Fibroblast of gingiva (primary cell): Measurements from ENCODE around the gene TAF10.

Source experiments
- DNase-seq: peaks from one replicate; pipeline ENCODE4 v3.0.0-alpha.2; 2011; ENCODE audit warnings: low read depth

TAF10 gene

GRCh38 chr11:6623391-6624363 is 11.7 kb upstream of the TAF10 start:
- DNase-seq: no peak

- DNase-seq: no peak
These were observed 10.5 kb upstream of the TAF10 start for GRCh38 chr11:6622261-6623171.

- no peak for DNase-seq
These were observed 9.7 kb upstream of the TAF10 start for GRCh38 chr11:6621711-6622211.

GRCh38 chr11:6620636-6621035 is 8.6 kb upstream of the TAF10 start:
- no peak for DNase-seq

- peak; percentile 89 for DNase-seq
These were observed 7.2 kb upstream of the TAF10 start, which contains the start of gene TPP1 for GRCh38 chr11:6619004-6619745. Gene TPP1, minus strand, starts transcription at chr11:6619422. Its CDS starts 22 bp downstream, at chr11:6619400.

- peak; percentile 75 for DNase-seq
These were observed 6.3 kb upstream of the TAF10 start for GRCh38 chr11:6618117-6619003.

- no peak for DNase-seq
These were observed 5.3 kb upstream of the TAF10 start for GRCh38 chr11:6617315-6617781.

- no peak for DNase-seq
These were observed 4.7 kb upstream of the TAF10 start for GRCh38 chr11:6616596-6617250.

GRCh38 chr11:6615882-6616585 is 4.0 kb upstream of the TAF10 start:
- no peak for DNase-seq

- no peak for DNase-seq
These were observed 3.0 kb upstream of the TAF10 start for GRCh38 chr11:6615046-6615445.

- no peak for DNase-seq
These were observed 2.4 kb upstream of the TAF10 start for GRCh38 chr11:6614446-6614845.

- DNase-seq: no peak
These were observed 1.5 kb upstream of the TAF10 start for GRCh38 chr11:6613496-6613895.

- DNase-seq: no peak
These were observed 128 bp downstream of the TAF10 start for GRCh38 chr11:6611963-6612212.

- DNase-seq: peak; percentile 12
These were observed 689 bp downstream of the TAF10 start for GRCh38 chr11:6611092-6611962.

- no peak for DNase-seq
These were observed 1.4 kb downstream of the TAF10 start for GRCh38 chr11:6610591-6610990.

GRCh38 chr11:6609502-6610015 is 2.5 kb downstream of the TAF10 start:
- no peak for DNase-seq

- no peak for DNase-seq
These were observed 3.1 kb downstream of the TAF10 start for GRCh38 chr11:6608726-6609501.

GRCh38 chr11:6608011-6608410 is 4.0 kb downstream of the TAF10 start:
- DNase-seq: no peak
